NCI-H2196 (cell line): ENCODE results near the gene SDK1.

Experiments
- DNase-seq: peaks from one replicate; lab custom pipeline; 2025; ENCODE audit not compliant: unreplicated experiment; lab: John Stamatoyannopoulos, UW

Gene SDK1

GRCh38 chr7:3861386-3861785 lies 560.3 kb downstream of the SDK1 start:
- no peak for DNase-seq

GRCh38 chr7:3861941-3862340 lies 560.9 kb downstream of the SDK1 start:
- DNase-seq: no peak

GRCh38 chr7:3862774-3863173 lies 561.7 kb downstream of the SDK1 start:
- DNase-seq: no peak

- DNase-seq: no peak
Measured at GRCh38 chr7:3866277-3866676, 565.2 kb downstream of the SDK1 start.

- no peak for DNase-seq
Measured at GRCh38 chr7:3867863-3868262, 566.8 kb downstream of the SDK1 start.

- DNase-seq: no peak
Measured at GRCh38 chr7:3879355-3880075, 578.5 kb downstream of the SDK1 start.

GRCh38 chr7:3880228-3880987 lies 579.4 kb downstream of the SDK1 start:
- no peak for DNase-seq

GRCh38 chr7:3882782-3883181 lies 581.7 kb downstream of the SDK1 start:
- DNase-seq: no peak

GRCh38 chr7:3884543-3884942 lies 583.5 kb downstream of the SDK1 start:
- no peak for DNase-seq

- DNase-seq: no peak
Measured at GRCh38 chr7:3887096-3887690, 586.1 kb downstream of the SDK1 start.

- no peak for DNase-seq
Measured at GRCh38 chr7:3888096-3888495, 587.0 kb downstream of the SDK1 start.

- no peak for DNase-seq
Measured at GRCh38 chr7:3892157-3892556, 591.1 kb downstream of the SDK1 start.

GRCh38 chr7:3892686-3893085 lies 591.6 kb downstream of the SDK1 start:
- DNase-seq: no peak

GRCh38 chr7:3893151-3893788 lies 592.2 kb downstream of the SDK1 start:
- DNase-seq: no peak

GRCh38 chr7:3893789-3894153 lies 592.7 kb downstream of the SDK1 start:
- no peak for DNase-seq

GRCh38 chr7:3895341-3896116 lies 594.5 kb downstream of the SDK1 start:
- no peak for DNase-seq

- no peak for DNase-seq
Measured at GRCh38 chr7:3896169-3896765, 595.2 kb downstream of the SDK1 start.

- peak; percentile 38 for DNase-seq
Measured at GRCh38 chr7:3897430-3898372, 596.6 kb downstream of the SDK1 start.

- DNase-seq: no peak
Measured at GRCh38 chr7:3899559-3899991, 598.5 kb downstream of the SDK1 start.
